GM11168 (cell line): ENCODE data around the gene CISD2.
"Not testable (repeated sequence)": the region's sequence is repeated elsewhere in the genome, so short reads cannot be mapped to it uniquely, and the experiment has no call there.

ENCODE experiments used
- in situ Hi-C: fragments of 300-500 bp; cut with MboI; formaldehyde crosslinking; loops from one replicate; pipeline ENCODE4 v1.12.0; 2022; ENCODE audit warnings: low sequenced_read_pairs; ENCODE audit not compliant: unreplicated experiment

The CISD2 gene

GRCh38 chr4:102896547-102896946, 27.8 kb downstream of the CISD2 start:
- in situ Hi-C loops: not testable (repeated sequence)

GRCh38 chr4:102897610-102898009, 28.8 kb downstream of the CISD2 start:
- in situ Hi-C loops: not testable (repeated sequence)

GRCh38 chr4:102901804-102902203, 33.0 kb downstream of the CISD2 start:
- in situ Hi-C loops: no loop called here

- in situ Hi-C loops: no loop called here
These were observed 50.1 kb downstream of the CISD2 start for GRCh38 chr4:102918859-102919258.

- in situ Hi-C loops: not testable (repeated sequence)
These were observed 50.9 kb downstream of the CISD2 start for GRCh38 chr4:102919697-102920096.

GRCh38 chr4:102935716-102936115, 66.9 kb downstream of the CISD2 start:
- in situ Hi-C loops: no loop called here

GRCh38 chr4:102938063-102938462, 69.3 kb downstream of the CISD2 start:
- in situ Hi-C loops: not testable (repeated sequence)
